Esophagus squamous epithelium (tissue), 4 donors: Measurements from ENCODE around the gene CAPG.

Experiments
- POLR2A ChIP-seq, 4 donors: fragments of 450-650 bp; IDR thresholded peaks; one replicate each; pipeline ENCODE4 v1.6.1; 2017; ENCODE audit warnings: antibody characterized with exemption in 4 of 4, mild to moderate bottlenecking in 4 of 4, moderate library complexity in 3 of 4
- TF ChIP-seq, protein P1 (sequence below), 6 experiments: fragments of 450-650 bp in 4 of 6; fragments of 200-600 bp in 2 of 6; sonication (generic) in 2 of 6; IDR thresholded peaks; one replicate each; pipeline ENCODE4 v1.5.1; 2016 to 2019; ENCODE audit warnings: antibody characterized with exemption in 6 of 6, mild to moderate bottlenecking in 4 of 6, moderate library complexity in 4 of 6

DNA sequence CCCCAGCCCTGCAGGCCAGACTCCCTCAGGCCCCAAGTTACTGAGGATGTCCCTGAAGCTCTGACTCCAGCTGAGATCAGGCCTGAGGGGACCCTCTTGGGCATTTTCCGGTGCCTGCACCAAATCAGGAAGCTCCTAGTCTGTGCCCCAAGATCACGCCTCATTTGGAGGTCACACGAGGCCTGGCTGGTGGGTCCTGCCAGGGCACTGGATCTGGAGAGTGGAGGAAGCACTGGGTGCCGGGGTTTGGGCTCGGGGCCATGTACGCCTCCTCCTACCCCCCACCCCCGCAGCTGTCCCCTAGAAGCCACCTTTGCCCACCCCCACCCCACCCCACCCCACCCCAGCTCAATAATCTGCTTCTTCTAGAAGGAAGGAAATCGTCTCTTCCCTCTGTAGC is 24.5 kb upstream of the CAPG start:
- TF ChIP-seq, protein P1, sequence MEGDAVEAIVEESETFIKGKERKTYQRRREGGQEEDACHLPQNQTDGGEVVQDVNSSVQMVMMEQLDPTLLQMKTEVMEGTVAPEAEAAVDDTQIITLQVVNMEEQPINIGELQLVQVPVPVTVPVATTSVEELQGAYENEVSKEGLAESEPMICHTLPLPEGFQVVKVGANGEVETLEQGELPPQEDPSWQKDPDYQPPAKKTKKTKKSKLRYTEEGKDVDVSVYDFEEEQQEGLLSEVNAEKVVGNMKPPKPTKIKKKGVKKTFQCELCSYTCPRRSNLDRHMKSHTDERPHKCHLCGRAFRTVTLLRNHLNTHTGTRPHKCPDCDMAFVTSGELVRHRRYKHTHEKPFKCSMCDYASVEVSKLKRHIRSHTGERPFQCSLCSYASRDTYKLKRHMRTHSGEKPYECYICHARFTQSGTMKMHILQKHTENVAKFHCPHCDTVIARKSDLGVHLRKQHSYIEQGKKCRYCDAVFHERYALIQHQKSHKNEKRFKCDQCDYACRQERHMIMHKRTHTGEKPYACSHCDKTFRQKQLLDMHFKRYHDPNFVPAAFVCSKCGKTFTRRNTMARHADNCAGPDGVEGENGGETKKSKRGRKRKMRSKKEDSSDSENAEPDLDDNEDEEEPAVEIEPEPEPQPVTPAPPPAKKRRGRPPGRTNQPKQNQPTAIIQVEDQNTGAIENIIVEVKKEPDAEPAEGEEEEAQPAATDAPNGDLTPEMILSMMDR (IDR thresholded peaks at IDR 0.05) = no peak
- TF ChIP-seq POLR2A (IDR thresholded peaks at IDR 0.05) = no peak
